NB4 (cell line): Measurements from ENCODE around the gene MESD.

Source experiments
- DNase-seq: peaks from one replicate; pipeline ENCODE4 v3.0.0; 2010; ENCODE audit warnings: low read depth
- H3K4me3 ChIP-seq: one replicate; pipeline ENCODE4 v1.5.1; 2011; ENCODE audit warnings: mild to moderate bottlenecking, low read depth, low read length, moderate library complexity
- MAX ChIP-seq: IDR thresholded peaks from 2 replicates; pipeline ENCODE4 v1.6.1; 2011; ENCODE audit warnings: low read depth, low read length
- MYC ChIP-seq: IDR thresholded peaks from 2 replicates; pipeline ENCODE4 v1.6.1; 2011; ENCODE audit warnings: low read depth, low read length
- POLR2A ChIP-seq: IDR thresholded peaks from 2 replicates; pipeline ENCODE4 v1.6.1; 2011; ENCODE audit warnings: mild to moderate bottlenecking; ENCODE audit not compliant: insufficient read length; ENCODE audit errors: extremely low read depth
- TF ChIP-seq, protein P1 (sequence below): IDR thresholded peaks from one replicate; pipeline ENCODE4 v1.5.1; 2012; ENCODE audit warnings: low read depth, low read length

The MESD gene

GRCh38 chr15:80942746-80943565 lies 46.7 kb downstream of the MESD start:
- TF ChIP-seq POLR2A (no peak), MAX (no peak), MYC (no peak)
- TF ChIP-seq, protein P1, sequence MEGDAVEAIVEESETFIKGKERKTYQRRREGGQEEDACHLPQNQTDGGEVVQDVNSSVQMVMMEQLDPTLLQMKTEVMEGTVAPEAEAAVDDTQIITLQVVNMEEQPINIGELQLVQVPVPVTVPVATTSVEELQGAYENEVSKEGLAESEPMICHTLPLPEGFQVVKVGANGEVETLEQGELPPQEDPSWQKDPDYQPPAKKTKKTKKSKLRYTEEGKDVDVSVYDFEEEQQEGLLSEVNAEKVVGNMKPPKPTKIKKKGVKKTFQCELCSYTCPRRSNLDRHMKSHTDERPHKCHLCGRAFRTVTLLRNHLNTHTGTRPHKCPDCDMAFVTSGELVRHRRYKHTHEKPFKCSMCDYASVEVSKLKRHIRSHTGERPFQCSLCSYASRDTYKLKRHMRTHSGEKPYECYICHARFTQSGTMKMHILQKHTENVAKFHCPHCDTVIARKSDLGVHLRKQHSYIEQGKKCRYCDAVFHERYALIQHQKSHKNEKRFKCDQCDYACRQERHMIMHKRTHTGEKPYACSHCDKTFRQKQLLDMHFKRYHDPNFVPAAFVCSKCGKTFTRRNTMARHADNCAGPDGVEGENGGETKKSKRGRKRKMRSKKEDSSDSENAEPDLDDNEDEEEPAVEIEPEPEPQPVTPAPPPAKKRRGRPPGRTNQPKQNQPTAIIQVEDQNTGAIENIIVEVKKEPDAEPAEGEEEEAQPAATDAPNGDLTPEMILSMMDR: no peak
- DNase-seq: no peak
- H3K4me3 ChIP-seq: no peak overlapping the region

- TF ChIP-seq, protein P1: no peak
- TF ChIP-seq MAX (no peak), POLR2A (no peak), MYC (no peak)
- DNase-seq: no peak
- no peak overlapping the region for H3K4me3 ChIP-seq
These were observed 47.4 kb downstream of the MESD start for GRCh38 chr15:80942266-80942665.

DNA sequence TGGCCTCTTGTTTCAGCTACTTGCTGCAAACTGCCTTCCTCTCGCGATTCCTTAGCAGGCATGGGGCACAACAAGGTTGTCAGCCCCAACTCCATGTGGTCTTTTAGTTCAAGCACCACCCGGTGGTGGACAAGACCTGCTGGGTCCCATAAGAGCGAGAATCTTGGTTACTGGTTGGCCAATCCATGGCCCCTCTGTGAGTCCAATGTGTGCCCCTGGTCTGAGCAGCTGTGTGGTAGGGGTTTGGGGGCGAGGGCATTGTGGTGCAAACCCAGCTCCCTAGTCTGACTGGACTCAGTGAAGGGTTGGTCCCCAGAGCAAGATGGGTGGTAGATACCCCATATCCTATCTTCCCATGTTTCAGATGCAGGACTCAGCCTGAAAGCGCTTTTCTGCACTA lies 48.8 kb downstream of the MESD start:
- no peak for TF ChIP-seq MAX
- TF ChIP-seq MYC: no peak
- TF ChIP-seq, protein P1: no peak
- no peak for TF ChIP-seq POLR2A

DNA sequence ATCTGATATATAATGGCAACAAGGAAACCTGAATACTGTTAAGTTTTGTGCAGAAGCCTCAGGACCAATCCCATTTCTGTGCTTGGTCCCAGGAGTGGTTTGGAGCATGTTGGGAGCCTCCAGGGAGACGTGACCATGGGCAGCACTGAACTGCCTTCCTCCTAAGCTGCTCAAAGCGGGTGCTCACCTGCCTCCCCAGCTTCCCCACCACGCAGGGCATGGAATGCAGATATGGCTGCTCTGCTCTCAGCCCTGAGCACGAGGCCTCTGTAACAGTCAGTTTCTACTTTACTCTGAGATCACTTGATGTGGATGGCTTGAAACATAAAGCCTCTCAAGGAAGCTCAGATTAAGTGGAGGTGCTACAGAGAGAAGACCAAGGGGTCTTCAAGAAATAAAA lies 49.3 kb downstream of the MESD start:
- no peak for DNase-seq
- no peak overlapping the region for H3K4me3 ChIP-seq
- TF ChIP-seq MAX: no peak
- TF ChIP-seq, protein P1: no peak
- no peak for TF ChIP-seq POLR2A
- no peak for TF ChIP-seq MYC

More for the DNA sequence above, 48.8 kb downstream of the MESD start:
- no peak overlapping the region for H3K4me3 ChIP-seq
- DNase-seq: no peak

- TF ChIP-seq, protein P1: no peak
- TF ChIP-seq POLR2A (no peak), MAX (no peak), MYC (no peak)
These were observed 50.4 kb downstream of the MESD start for GRCh38 chr15:80939216-80939615.

GRCh38 chr15:80937718-80938117 lies 51.9 kb downstream of the MESD start:
- no peak for DNase-seq
- no peak overlapping the region for H3K4me3 ChIP-seq
- TF ChIP-seq MYC (no peak), POLR2A (no peak), MAX (no peak)
- TF ChIP-seq, protein P1: no peak

More at GRCh38 chr15:80939216-80939615, 50.4 kb downstream of the MESD start:
- H3K4me3 ChIP-seq: no peak overlapping the region
- no peak for DNase-seq
